H9 (cell line): Measurements from ENCODE around the gene HEATR5A. TPM values are rescaled to one million over a fixed set of nuclear protein-coding genes. Genes with fewer than 3 reads are reported as not detected.

Source experiments
- DNase-seq: peaks from one replicate; pipeline ENCODE4 v3.0.0-alpha.2; 2017
- H2AFZ ChIP-seq: one replicate; pipeline ENCODE4 v1.6.1; 2013; ENCODE audit warnings: mild to moderate bottlenecking, low read length, control low read depth, moderate library complexity
- H2AK5ac ChIP-seq: 2 replicates; pipeline ENCODE4 v1.6.1; 2013; ENCODE audit warnings: low read length, control low read depth, mixed read lengths; ENCODE audit not compliant: insufficient read length
- H2BK120ac ChIP-seq: one replicate; pipeline ENCODE4 v1.6.1; 2013; ENCODE audit warnings: low read depth, mild to moderate bottlenecking, low read length, control low read depth, inconsistent platforms; ENCODE audit not compliant: poor library complexity, severe bottlenecking
- H2BK12ac ChIP-seq: 2 replicates; pipeline ENCODE4 v1.6.1; 2013; ENCODE audit warnings: low read length, control low read depth, mixed read lengths, low read depth; ENCODE audit not compliant: insufficient read length
- H2BK15ac ChIP-seq: 2 replicates; pipeline ENCODE4 v1.6.1; 2013; ENCODE audit warnings: low read depth, low read length, control low read depth
- H2BK20ac ChIP-seq: one replicate; pipeline ENCODE4 v1.6.1; 2013; ENCODE audit warnings: low read depth, mild to moderate bottlenecking, low read length, control low read depth, inconsistent platforms; ENCODE audit not compliant: poor library complexity, severe bottlenecking
- H2BK5ac ChIP-seq: 2 replicates; pipeline ENCODE4 v1.6.1; 2013; ENCODE audit warnings: low read length, control low read depth, mixed read lengths; ENCODE audit not compliant: insufficient read length
- H3K14ac ChIP-seq: 2 replicates; pipeline ENCODE4 v1.6.1; 2013; ENCODE audit warnings: low read length, control low read depth; ENCODE audit not compliant: insufficient read depth
- H3K18ac ChIP-seq: 2 replicates; pipeline ENCODE4 v1.6.1; 2013; ENCODE audit warnings: low read depth, mild to moderate bottlenecking, mixed read lengths, low read length, control low read depth; ENCODE audit not compliant: insufficient read length
- H3K23ac ChIP-seq: 2 replicates; pipeline ENCODE4 v1.6.1; 2013; ENCODE audit warnings: low read length, control low read depth, mixed read lengths, low read depth; ENCODE audit not compliant: insufficient read length
- H3K23me2 ChIP-seq: 2 replicates; pipeline ENCODE4 v1.6.1; 2013; ENCODE audit warnings: low read depth, mild to moderate bottlenecking, mixed read lengths, low read length, control low read depth; ENCODE audit not compliant: insufficient read length, poor library complexity, severe bottlenecking
- H3K27ac ChIP-seq: 2 replicates; pipeline ENCODE4 v1.5.1; 2013; ENCODE audit warnings: low read length, control low read depth, mixed read lengths, low read depth; ENCODE audit not compliant: insufficient read length
- H3K27me3 ChIP-seq: 2 replicates; pipeline ENCODE4 v1.6.1; 2013; ENCODE audit warnings: low read length, control low read depth, inconsistent platforms; ENCODE audit not compliant: insufficient read depth
- H3K4ac ChIP-seq: 2 replicates; pipeline ENCODE4 v1.6.1; 2013; ENCODE audit warnings: low read depth, mild to moderate bottlenecking, control low read depth, inconsistent platforms, low read length, moderate library complexity
- H3K4me1 ChIP-seq: 2 replicates; pipeline ENCODE4 v1.6.1; 2013; ENCODE audit warnings: low read length, control low read depth, inconsistent platforms; ENCODE audit not compliant: insufficient read depth
- H3K4me2 ChIP-seq: 2 replicates; pipeline ENCODE4 v1.6.1; 2013; ENCODE audit warnings: low read length, control low read depth, mixed read lengths; ENCODE audit not compliant: insufficient read length, insufficient read depth
- H3K56ac ChIP-seq: 2 replicates; pipeline ENCODE4 v1.6.1; 2013; ENCODE audit warnings: low read depth, mild to moderate bottlenecking, mixed read lengths, low read length, control low read depth; ENCODE audit not compliant: insufficient read length
- H3K79me1 ChIP-seq: 2 replicates; pipeline ENCODE4 v1.6.1; 2013; ENCODE audit warnings: low read depth, mild to moderate bottlenecking, moderate library complexity, low read length, control low read depth, inconsistent platforms; ENCODE audit not compliant: insufficient read depth, poor library complexity, severe bottlenecking
- H3K79me2 ChIP-seq: 2 replicates; pipeline ENCODE4 v1.6.1; 2013; ENCODE audit warnings: low read length, control low read depth, inconsistent platforms; ENCODE audit not compliant: insufficient read depth
- H3K9ac ChIP-seq: 2 replicates; pipeline ENCODE4 v1.6.1; 2013; ENCODE audit warnings: low read length, control low read depth, mixed read lengths; ENCODE audit not compliant: insufficient read length; ENCODE audit errors: extremely low read depth
- H3K9me3 ChIP-seq: one replicate; pipeline ENCODE4 v1.6.1; 2013; ENCODE audit warnings: low read depth, low read length, inconsistent platforms; ENCODE audit not compliant: control insufficient read depth
- H3T11ph ChIP-seq: one replicate; pipeline ENCODE4 v1.6.1; 2013; ENCODE audit warnings: mild to moderate bottlenecking, low read length, control low read depth, inconsistent platforms
- H4K20me1 ChIP-seq: one replicate; pipeline ENCODE4 v1.6.1; 2013; ENCODE audit not compliant: control insufficient read depth, insufficient read length, insufficient read depth
- H4K5ac ChIP-seq: 2 replicates; pipeline ENCODE4 v1.6.1; 2013; ENCODE audit warnings: low read depth, mild to moderate bottlenecking, mixed read lengths, low read length, control low read depth; ENCODE audit not compliant: insufficient read length
- H4K8ac ChIP-seq: replicated peaks from 2 replicates; pipeline ENCODE4 v1.6.1; 2013; ENCODE audit warnings: low read length, control low read depth, mixed read lengths, low read depth; ENCODE audit not compliant: insufficient read length
- H4K91ac ChIP-seq: 2 replicates; pipeline ENCODE4 v1.6.1; 2013; ENCODE audit warnings: low read depth, mild to moderate bottlenecking, moderate library complexity, mixed read lengths, low read length, control low read depth; ENCODE audit not compliant: insufficient read length
- H3K27ac Mint-ChIP-seq, 3 experiments: 2 replicates in 2 of 3; 3 replicates in 1 of 3; pipeline ENCODE4 v1.8.0; 2020 to 2021; ENCODE audit warnings: mixed read lengths in 3 of 3, mild to moderate bottlenecking in 1 of 3, moderate library complexity in 1 of 3
- H3K27me3 Mint-ChIP-seq: 2 replicates; pipeline ENCODE4 v1.8.0; 2021; ENCODE audit warnings: low read depth, mild to moderate bottlenecking, moderate library complexity, mixed read lengths
- H3K36me3 Mint-ChIP-seq, 3 experiments: 2 replicates in 2 of 3; 3 replicates in 1 of 3; pipeline ENCODE4 v1.8.0; 2020 to 2021; ENCODE audit warnings: low read depth in 3 of 3, mixed read lengths in 3 of 3; ENCODE audit not compliant: insufficient read depth in 1 of 3
- H3K4me1 Mint-ChIP-seq, 2 experiments: 2 replicates each; pipeline ENCODE4 v1.8.0; 2020; ENCODE audit warnings: mixed read lengths in 2 of 2
- H3K4me3 Mint-ChIP-seq, 2 experiments: 2 replicates in 1 of 2; 3 replicates in 1 of 2; pipeline ENCODE4 v1.8.0; 2020 to 2021; ENCODE audit warnings: mild to moderate bottlenecking in 2 of 2, mixed read lengths in 2 of 2, moderate library complexity in 1 of 2
- H3K9me3 Mint-ChIP-seq, 2 experiments: 2 replicates in 1 of 2; 3 replicates in 1 of 2; pipeline ENCODE4 v1.8.0; 2020; ENCODE audit warnings: mild to moderate bottlenecking in 2 of 2, mixed read lengths in 2 of 2, moderate library complexity in 1 of 2
- CTCF ChIP-seq: fragments of 200-600 bp; sonication (generic); conservative IDR thresholded peaks from 3 replicates; pipeline ENCODE4 v1.8.0; 2021; ENCODE audit warnings: antibody characterized with exemption, mild to moderate bottlenecking
- WGBS: extraction: QIAGEN DNeasy Blood & Tissue Kit; methylation state at CpG from one replicate; pipeline ENCODE4 v1.1.7; 2013; ENCODE audit warnings: missing lambda C conversion rate, low lambda C conversion rate, mixed read lengths; ENCODE audit not compliant: insufficient read length; ENCODE audit errors: extremely low coverage; 5-methylcytosine and 5-hydroxymethylcytosine counted together
- total RNA-seq: library from RNA; stranded (reverse); gene quantifications from 2 replicates; pipeline ENCODE4 v1.2.1, GENCODE V29; 2021

HEATR5A gene
- total RNA-seq, 1 experiment from 2014 or later = 21.2 TPM

GRCh38 chr14:31252865-31253264 is 167.5 kb downstream of the HEATR5A start:
- no peaks in the 10 kb centered on the region for H3K9me3 Mint-ChIP-seq

More at GRCh38 chr14:31252865-31253264, 167.5 kb downstream of the HEATR5A start:
- Histone ChIP-seq H2BK120ac (no peak overlapping the region), H2BK20ac (no peak overlapping the region), H3K23ac (no peak overlapping the region), H3K4ac (no peak overlapping the region), H3K18ac (no peak overlapping the region), H3K4me2 (no peak overlapping the region), H3K27ac (no peak overlapping the region), H2BK12ac (no peak overlapping the region), H3K79me2 (no peaks in the 10 kb centered on the region), H2AK5ac (no peak overlapping the region), H4K91ac (no peak overlapping the region), H4K8ac (no peak overlapping the region), H2BK5ac (no peak overlapping the region), H3K4me1 (no peaks in the 10 kb centered on the region), H3K9ac (no peak overlapping the region), H3K9me3 (no peaks in the 10 kb centered on the region), H3K27me3 (no peaks in the 10 kb centered on the region), H2BK15ac (no peak overlapping the region), H3K56ac (no peak overlapping the region), H3K23me2 (no peaks in the 10 kb centered on the region), H4K20me1 (no peaks in the 10 kb centered on the region), H3K14ac (no peak overlapping the region), H4K5ac (no peak overlapping the region), H3K79me1 (no peaks in the 10 kb centered on the region), H2AFZ (no peak overlapping the region), H3T11ph (no peak overlapping the region)
- Mint-ChIP-seq H3K27ac (no peak overlapping the region), H3K4me3 (no peak overlapping the region), H3K27me3 (no peaks in the 10 kb centered on the region; the same call in 1 of the 2 replicates), H3K36me3 (peaks cover 0 to 2% (median 0%) of the 10 kb centered on the region in 3 experiments; a peak in 2 of 7 replicates), H3K4me1 (peaks cover 0 to 3% of the 10 kb centered on the region in 2 experiments; a peak in 1 of 4 replicates)
- DNase-seq = no peak
- TF ChIP-seq CTCF = no peak
- no CpG with 5 or more reads among the region's 1 CpG for WGBS
